PC-9 (cell line): ENCODE data around the gene MOCS3. TPM values are rescaled to one million over a fixed set of nuclear protein-coding genes. Genes with fewer than 3 reads are reported as not detected.

ENCODE experiments used
- BruUV-seq: library from RNA; stranded (reverse); fragments of 400-500 nt; replicated peaks from 2 replicates; lab custom pipeline; 2021; lab: Mats Ljungman, UMichigan
- CTCF ChIA-PET: fragments of 300-600 bp; sonication (Branson Sonifier 250); formaldehyde crosslinking; loops from one replicate; lab custom pipeline; 2022; ENCODE audit warnings: antibody characterized with exemption; lab: Charles Lee
- POLR2A ChIA-PET: fragments of 300-600 bp; sonication (Branson Sonifier 250); formaldehyde crosslinking; loops from one replicate; lab custom pipeline; 2022; ENCODE audit warnings: antibody characterized with exemption; ENCODE audit not compliant: unreplicated experiment; lab: Charles Lee
- DNase-seq, 2 experiments: peaks; one replicate each; pipeline versions ENCODE4 v3.0.0 to v3.0.0-alpha.2; 2015 to 2022; ENCODE audit warnings: mixed read lengths in 1 of 2
- H2AFZ ChIP-seq: fragments of 200-600 bp; sonication (generic); 2 replicates; pipeline ENCODE4 v1.8.1; 2017; ENCODE audit warnings: antibody characterized with exemption
- H3F3A ChIP-seq: fragments of 200-600 bp; sonication (generic); 2 replicates; pipeline ENCODE4 v1.8.1; 2017; ENCODE audit warnings: antibody characterized with exemption, mild to moderate bottlenecking, low read depth; ENCODE audit not compliant: insufficient read depth
- H3K27ac ChIP-seq: fragments of 200-600 bp; sonication (generic); 2 replicates; pipeline ENCODE4 v1.6.1; 2016; ENCODE audit warnings: mixed run types
- H3K27me3 ChIP-seq: fragments of 200-600 bp; sonication (generic); 2 replicates; pipeline ENCODE4 v1.6.1; 2016; ENCODE audit warnings: low read depth, mixed run types; ENCODE audit not compliant: insufficient read depth
- H3K36me3 ChIP-seq: fragments of 200-600 bp; sonication (generic); 2 replicates; pipeline ENCODE4 v1.6.1; 2016; ENCODE audit warnings: low read depth, mixed run types
- H3K4me1 ChIP-seq: fragments of 200-600 bp; sonication (generic); replicated peaks from 2 replicates; pipeline ENCODE4 v1.6.1; 2016; ENCODE audit warnings: mixed run types; ENCODE audit not compliant: insufficient read depth
- H3K4me2 ChIP-seq: fragments of 200-600 bp; sonication (generic); 2 replicates; pipeline ENCODE4 v1.6.1; 2017; ENCODE audit warnings: mixed run types
- H3K4me3 ChIP-seq: fragments of 200-600 bp; sonication (generic); 2 replicates; pipeline ENCODE4 v1.6.1; 2016; ENCODE audit warnings: mixed run types
- H3K79me2 ChIP-seq: fragments of 200-600 bp; sonication (generic); 2 replicates; pipeline ENCODE4 v1.6.1; 2017; ENCODE audit warnings: low read depth, mixed run types
- H3K9me2 ChIP-seq: fragments of 200-600 bp; sonication (generic); 2 replicates; pipeline ENCODE4 v1.8.1; 2017; ENCODE audit warnings: mild to moderate bottlenecking; ENCODE audit not compliant: insufficient read depth
- H3K9me3 ChIP-seq: fragments of 200-600 bp; sonication (generic); 2 replicates; pipeline ENCODE4 v1.8.1; 2016; ENCODE audit warnings: low read depth; ENCODE audit not compliant: insufficient read depth
- H4K20me1 ChIP-seq: fragments of 200-600 bp; sonication (generic); 2 replicates; pipeline ENCODE4 v1.8.1; 2017; ENCODE audit not compliant: insufficient read depth
- CTCF ChIP-seq: fragments of 200-600 bp; sonication (generic); conservative IDR thresholded peaks from 2 replicates; pipeline ENCODE4 v1.6.1; 2017; ENCODE audit warnings: mixed run types, antibody characterized with exemption, mild to moderate bottlenecking, moderate library complexity
- EZH2 ChIP-seq: fragments of 200-600 bp; sonication (generic); IDR thresholded peaks from 2 replicates; pipeline ENCODE4 v1.8.0; 2017; ENCODE audit warnings: antibody characterized with exemption, low read depth
- intact Hi-C: fragments of 100-400 bp; cut with micrococcal nuclease; formaldehyde crosslinking; loops from one replicate; pipeline ENCODE4 v1.10.0; 2022; ENCODE audit not compliant: unreplicated experiment
- total RNA-seq: library from RNA; stranded (reverse); gene quantifications from 2 replicates; pipeline ENCODE4 v1.2.3, GENCODE V29; 2021

MOCS3 gene
- total RNA-seq, 1 experiment from 2014 or later, result 4.8 TPM

GRCh38 chr20:50924261-50924920, 34.2 kb upstream of the MOCS3 start:
- Histone ChIP-seq H3F3A (peaks cover 27% of the 10 kb centered on the region; the same call in 1 of the 2 replicates), H3K4me1 (peaks cover 24% of the 10 kb centered on the region), H3K27me3 (no peaks in the 10 kb centered on the region), H3K9me2 (no peaks in the 10 kb centered on the region), H3K27ac (no peak overlapping the region), H2AFZ (no peak overlapping the region), H3K36me3 (peaks cover 47% of the 10 kb centered on the region), H3K9me3 (no peaks in the 10 kb centered on the region), H4K20me1 (peaks cover 99% of the 10 kb centered on the region), H3K79me2 (peaks cover 100% of the 10 kb centered on the region), H3K4me2 (no peak overlapping the region), H3K4me3 (no peak overlapping the region)
- intact Hi-C loops, result no loop called here
- BruUV-seq, result no TSS peak
- DNase-seq, result no peak
- POLR2A ChIA-PET, result no interaction called here
- CTCF ChIA-PET, result no interaction called here
- TF ChIP-seq CTCF (no peak), EZH2 (no peak)

- Histone ChIP-seq H3K27ac (no peak overlapping the region), H3K4me1 (peaks cover 30% of the 10 kb centered on the region), H3K4me2 (no peak overlapping the region), H3F3A (peaks cover 23% of the 10 kb centered on the region; the same call in 1 of the 2 replicates), H3K36me3 (peaks cover 41% of the 10 kb centered on the region), H3K4me3 (no peak overlapping the region), H4K20me1 (peaks cover 78% of the 10 kb centered on the region), H3K27me3 (no peaks in the 10 kb centered on the region), H3K9me2 (no peaks in the 10 kb centered on the region), H3K79me2 (peaks cover 90% of the 10 kb centered on the region), H3K9me3 (no peaks in the 10 kb centered on the region), H2AFZ (no peak overlapping the region)
- TF ChIP-seq CTCF (no peak), EZH2 (no peak)
- no peak for DNase-seq
- intact Hi-C loops, result no loop called here
- ChIA-PET POLR2A (no interaction called here), CTCF (interaction anchor here (0.5 kb wide), 1 partner anchor 689 kb away, joined by 3 read pairs; no protein-coding TSS in a partner anchor)
- no TSS peak for BruUV-seq
These were observed 32.1 kb upstream of the MOCS3 start for GRCh38 chr20:50926530-50926929.

- CTCF ChIA-PET, result interaction anchor here (0.9 kb wide), 1 partner anchor 21 kb away, joined by 5 read pairs; no protein-coding TSS in a partner anchor
- H3K4me3 ChIP-seq, result peak overlapping the region; percentile 69; the same call in 1 of the 2 replicates
- H3K4me1 ChIP-seq, result peaks cover 39% of the 10 kb centered on the region
- no TSS peak for BruUV-seq
- H3K9me3 ChIP-seq, result no peaks in the 10 kb centered on the region
- H3F3A ChIP-seq, result peaks cover 39% of the 10 kb centered on the region
- peaks cover 70% of the 10 kb centered on the region for H3K79me2 ChIP-seq
- no peaks in the 10 kb centered on the region for H3K9me2 ChIP-seq
- H2AFZ ChIP-seq, result no peak overlapping the region
- TF ChIP-seq EZH2 (no peak), CTCF (no peak)
- no peak for DNase-seq
- intact Hi-C loops, result no loop called here
- H3K27me3 ChIP-seq, result no peaks in the 10 kb centered on the region
- POLR2A ChIA-PET, result interaction anchor here (0.6 kb wide), 1 partner anchor 137 kb away, joined by 3 read pairs; no protein-coding TSS in a partner anchor
- peaks cover 58% of the 10 kb centered on the region for H4K20me1 ChIP-seq
- H3K36me3 ChIP-seq, result peaks cover 48% of the 10 kb centered on the region
- H3K4me2 ChIP-seq, result peak overlapping the region; percentile 94
- H3K27ac ChIP-seq, result no peak overlapping the region
These were observed 30.1 kb upstream of the MOCS3 start for GRCh38 chr20:50928469-50928868.
